Measurements from ENCODE around the gene GPR107. TPM values are rescaled to one million over a fixed set of nuclear protein-coding genes. Genes with fewer than 3 reads are reported as not detected.
A peak's percentile ranks its signal among the peaks of the same experiment; 100 is the strongest.
"Not testable (repeated sequence)": the region's sequence is repeated elsewhere in the genome, so short reads cannot be mapped to it uniquely, and the experiment has no call there.

Gene GPR107
- total RNA-seq = 19.8 TPM

- no peaks in the 10 kb centered on the region for H3K27me3 ChIP-seq (ENCODE audit: insufficient read depth, low read length)
- H3K4me1 ChIP-seq (ENCODE audit: insufficient read depth, low read length) = peaks cover 44% of the 10 kb centered on the region
- peak within 1 kb of the TSS; percentile 98 for H3K4me3 ChIP-seq (ENCODE audit: low read length)
- no peaks in the 10 kb centered on the region for H3K9me3 ChIP-seq (ENCODE audit: low read depth, low read length)
Measured at GRCh38 chr9:130053504-130054324, at the start of gene GPR107. TSS of gene GPR107 (plus strand) at chr9:130053906. CDS start at chr9:130053933, 27 bp downstream.

GRCh38 chr9:130003943-130004552 is 49.7 kb upstream of the GPR107 start:
- no peaks in the 10 kb centered on the region for H3K9me3 ChIP-seq (ENCODE audit: low read depth, low read length)
- H3K27me3 ChIP-seq (ENCODE audit: insufficient read depth, low read length) = no peaks in the 10 kb centered on the region
- peaks cover 63% of the 10 kb centered on the region for H3K4me1 ChIP-seq (ENCODE audit: insufficient read depth, low read length)
- H3K4me3 ChIP-seq (ENCODE audit: low read length) = no peak overlapping the region

DNA sequence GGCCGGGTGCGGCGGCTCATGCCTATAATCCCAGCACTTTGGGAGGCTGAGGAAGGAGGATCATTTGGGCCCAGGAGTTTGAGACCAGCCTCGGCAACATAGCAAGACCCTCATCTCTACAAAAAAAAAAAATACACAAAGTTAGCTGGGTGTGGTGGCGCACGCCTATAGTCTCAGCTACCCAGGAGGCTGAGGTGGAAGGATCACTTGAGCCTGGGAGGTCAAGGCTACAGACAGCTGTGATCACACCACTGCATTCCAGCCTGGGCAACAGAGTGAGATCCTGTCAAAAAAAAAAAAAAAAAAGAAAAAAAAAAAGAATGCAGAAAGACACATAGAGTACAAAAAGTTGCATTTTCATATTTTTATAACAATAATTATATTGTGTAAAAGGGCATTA is 46.8 kb upstream of the GPR107 start:
- H3K4me3 ChIP-seq (ENCODE audit: low read length); H3K9me3 ChIP-seq (ENCODE audit: low read depth, low read length); H3K27me3 ChIP-seq (ENCODE audit: insufficient read depth, low read length): not testable (repeated sequence)
- peaks cover 63% of the 10 kb centered on the region for H3K4me1 ChIP-seq (ENCODE audit: insufficient read depth, low read length)

DNA sequence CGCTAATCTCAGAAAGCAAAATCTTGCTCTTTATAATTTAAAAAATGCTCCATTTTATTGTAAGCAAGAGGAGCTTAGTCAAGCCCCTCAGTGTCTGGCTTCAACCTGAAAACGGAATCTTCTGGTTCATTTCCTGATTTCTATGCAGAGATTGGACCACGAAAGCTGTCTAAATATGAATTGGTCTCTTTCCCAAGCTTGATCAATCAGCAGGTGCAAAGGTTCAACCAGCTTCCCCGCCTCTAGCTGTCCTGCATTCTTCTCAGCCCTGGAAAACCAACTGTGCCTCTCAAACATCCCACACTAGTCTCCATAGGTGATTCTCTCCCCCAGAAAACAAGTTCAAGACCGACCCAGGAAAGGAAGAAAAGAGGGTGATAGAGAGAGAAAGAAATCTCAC is 45.2 kb upstream of the GPR107 start:
- Histone ChIP-seq H3K27me3 (ENCODE audit: insufficient read depth, low read length) (no peaks in the 10 kb centered on the region), H3K9me3 (ENCODE audit: low read depth, low read length) (no peaks in the 10 kb centered on the region), H3K4me1 (ENCODE audit: insufficient read depth, low read length) (peaks cover 55% of the 10 kb centered on the region), H3K4me3 (ENCODE audit: low read length) (no peak overlapping the region)

DNA sequence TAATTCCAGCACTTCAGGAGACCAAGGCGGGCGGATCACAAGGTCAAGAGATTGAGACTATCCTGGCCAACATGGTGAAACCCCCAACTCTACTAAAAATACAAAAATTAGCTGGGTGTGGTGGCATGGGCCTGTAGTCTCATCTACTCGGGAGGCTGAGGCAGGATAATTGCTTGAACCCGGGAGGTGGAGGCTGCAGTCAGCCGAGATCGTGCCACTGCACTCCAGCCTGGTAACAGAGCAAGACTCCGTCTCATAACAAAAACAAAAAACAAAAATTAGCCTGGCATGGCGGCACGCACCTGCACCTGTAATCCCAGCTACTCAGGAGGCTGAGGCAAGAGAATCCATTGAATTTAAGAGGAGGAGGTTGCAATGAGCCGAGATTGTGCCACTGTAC is 44.2 kb upstream of the GPR107 start:
- not testable (repeated sequence) for H3K27me3 ChIP-seq (ENCODE audit: insufficient read depth, low read length); H3K4me3 ChIP-seq (ENCODE audit: low read length); H3K9me3 ChIP-seq (ENCODE audit: low read depth, low read length)
- peaks cover 49% of the 10 kb centered on the region for H3K4me1 ChIP-seq (ENCODE audit: insufficient read depth, low read length)

- Histone ChIP-seq H3K4me3 (ENCODE audit: low read length) (no peak overlapping the region), H3K27me3 (ENCODE audit: insufficient read depth, low read length) (no peaks in the 10 kb centered on the region), H3K4me1 (ENCODE audit: insufficient read depth, low read length) (peaks cover 49% of the 10 kb centered on the region), H3K9me3 (ENCODE audit: low read depth, low read length) (no peaks in the 10 kb centered on the region)
Measured at GRCh38 chr9:130010151-130010988, 43.3 kb upstream of the GPR107 start.

GRCh38 chr9:130013326-130013725 is 40.4 kb upstream of the GPR107 start:
- Histone ChIP-seq H3K4me3 (ENCODE audit: low read length) (no peak overlapping the region), H3K4me1 (ENCODE audit: insufficient read depth, low read length) (peaks cover 36% of the 10 kb centered on the region), H3K27me3 (ENCODE audit: insufficient read depth, low read length) (no peaks in the 10 kb centered on the region), H3K9me3 (ENCODE audit: low read depth, low read length) (no peaks in the 10 kb centered on the region)

GRCh38 chr9:130015353-130016019 is 38.2 kb upstream of the GPR107 start:
- H3K4me1 ChIP-seq (ENCODE audit: insufficient read depth, low read length) = peaks cover 24% of the 10 kb centered on the region

DNA sequence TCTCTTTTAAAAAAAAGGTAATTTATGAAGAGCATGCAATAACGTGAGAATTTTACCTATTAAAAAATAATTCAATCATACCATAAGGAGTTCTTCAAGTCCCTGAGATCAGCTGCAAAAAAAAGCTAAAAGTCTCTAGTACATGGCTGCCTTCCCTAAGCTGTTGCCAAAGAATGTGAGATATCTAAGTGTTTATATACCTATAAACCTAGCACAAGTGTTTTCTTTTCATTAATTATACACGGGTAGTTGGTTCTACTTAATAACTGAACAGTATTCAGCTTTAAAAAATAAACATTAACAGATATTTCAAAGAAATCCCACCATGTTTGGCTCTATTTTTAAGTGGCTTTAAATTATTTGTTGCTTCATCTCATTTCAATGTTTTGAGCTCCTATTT is 36.6 kb upstream of the GPR107 start:
- no peaks in the 10 kb centered on the region for H3K27me3 ChIP-seq (ENCODE audit: insufficient read depth, low read length)
- no peak overlapping the region for H3K4me3 ChIP-seq (ENCODE audit: low read length)
- H3K4me1 ChIP-seq (ENCODE audit: insufficient read depth, low read length) = peaks cover 21% of the 10 kb centered on the region

More at GRCh38 chr9:130015353-130016019, 38.2 kb upstream of the GPR107 start:
- no peaks in the 10 kb centered on the region for H3K9me3 ChIP-seq (ENCODE audit: low read depth, low read length)
- H3K4me3 ChIP-seq (ENCODE audit: low read length) = no peak overlapping the region
- H3K27me3 ChIP-seq (ENCODE audit: insufficient read depth, low read length) = no peaks in the 10 kb centered on the region

DNA sequence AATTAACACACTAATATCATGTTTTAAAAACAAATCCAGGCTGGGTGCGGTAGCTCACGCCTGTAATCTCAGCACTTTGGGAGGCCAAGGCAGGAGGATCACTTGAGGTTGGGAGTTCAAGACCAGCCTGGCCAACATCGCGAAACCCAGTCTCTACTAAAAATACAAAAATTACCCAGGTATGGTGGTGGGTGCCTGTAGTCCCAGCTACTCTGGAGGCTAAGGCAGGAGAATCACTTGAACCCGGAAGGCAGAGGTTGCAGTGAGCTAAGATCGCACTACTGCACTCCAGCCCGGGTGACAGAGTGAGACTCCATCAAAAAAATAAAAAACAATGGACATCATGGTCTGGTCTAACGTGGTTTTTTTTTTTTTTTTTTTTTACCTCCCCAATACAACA is 36.2 kb upstream of the GPR107 start:
- not testable (repeated sequence) for H3K9me3 ChIP-seq (ENCODE audit: low read depth, low read length); H3K27me3 ChIP-seq (ENCODE audit: insufficient read depth, low read length); H3K4me3 ChIP-seq (ENCODE audit: low read length)
- peaks cover 24% of the 10 kb centered on the region for H3K4me1 ChIP-seq (ENCODE audit: insufficient read depth, low read length)

More for the DNA sequence above, 36.6 kb upstream of the GPR107 start:
- H3K9me3 ChIP-seq (ENCODE audit: low read depth, low read length) = no peaks in the 10 kb centered on the region

GRCh38 chr9:130018265-130018664 is 35.4 kb upstream of the GPR107 start:
- Histone ChIP-seq H3K27me3 (ENCODE audit: insufficient read depth, low read length) (no peaks in the 10 kb centered on the region), H3K4me3 (ENCODE audit: low read length) (no peak overlapping the region), H3K9me3 (ENCODE audit: low read depth, low read length) (no peaks in the 10 kb centered on the region), H3K4me1 (ENCODE audit: insufficient read depth, low read length) (peaks cover 31% of the 10 kb centered on the region)

GRCh38 chr9:130020618-130021017 is 33.1 kb upstream of the GPR107 start:
- no peaks in the 10 kb centered on the region for H3K9me3 ChIP-seq (ENCODE audit: low read depth, low read length)
- no peak overlapping the region for H3K4me3 ChIP-seq (ENCODE audit: low read length)
- peaks cover 55% of the 10 kb centered on the region for H3K4me1 ChIP-seq (ENCODE audit: insufficient read depth, low read length)

GRCh38 chr9:130021123-130021522 is 32.6 kb upstream of the GPR107 start:
- no peaks in the 10 kb centered on the region for H3K9me3 ChIP-seq (ENCODE audit: low read depth, low read length)
- peaks cover 58% of the 10 kb centered on the region for H3K4me1 ChIP-seq (ENCODE audit: insufficient read depth, low read length)
- H3K27me3 ChIP-seq (ENCODE audit: insufficient read depth, low read length) = no peaks in the 10 kb centered on the region
- no peak overlapping the region for H3K4me3 ChIP-seq (ENCODE audit: low read length)

More at GRCh38 chr9:130020618-130021017, 33.1 kb upstream of the GPR107 start:
- no peaks in the 10 kb centered on the region for H3K27me3 ChIP-seq (ENCODE audit: insufficient read depth, low read length)

DNA sequence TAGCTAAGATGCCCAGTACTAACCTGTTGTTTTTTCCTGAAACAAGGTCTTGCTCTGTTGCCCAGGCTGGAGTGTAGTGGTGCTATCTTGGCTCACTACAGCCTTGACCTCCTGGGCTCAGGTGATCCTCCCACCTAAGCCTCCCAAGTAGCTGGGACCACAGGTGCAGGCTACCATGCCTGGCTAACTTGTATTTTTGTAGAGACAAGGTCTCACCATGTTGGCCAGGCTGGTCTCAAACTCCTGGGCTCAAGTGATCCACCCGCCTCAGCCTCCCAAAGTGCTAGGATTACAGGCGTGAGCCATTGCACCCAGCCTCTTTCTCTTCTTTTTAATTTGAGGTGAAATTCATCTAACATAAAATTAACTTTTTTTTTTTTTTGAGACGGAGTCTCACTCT is 31.9 kb upstream of the GPR107 start:
- not testable (repeated sequence) for H3K9me3 ChIP-seq (ENCODE audit: low read depth, low read length); H3K4me3 ChIP-seq (ENCODE audit: low read length); H3K27me3 ChIP-seq (ENCODE audit: insufficient read depth, low read length)
- H3K4me1 ChIP-seq (ENCODE audit: insufficient read depth, low read length) = peaks cover 63% of the 10 kb centered on the region

Data from mononuclear cell (primary cell).